ENCODE results near the gene MAGI2.

MAGI2 gene

GRCh38 chr7:78140109-78140508 is 1313.4 kb downstream of the MAGI2 start:
- H3K4me1 ChIP-seq (ENCODE audit: insufficient read depth, low read length, poor library complexity, severe bottlenecking), result no peaks in the 10 kb centered on the region
- H3K4me3 ChIP-seq (ENCODE audit: low read length, poor library complexity, severe bottlenecking), result no peak overlapping the region
- H3F3A ChIP-seq (ENCODE audit: low read depth), result no peaks in the 10 kb centered on the region
- no peak for TF ChIP-seq CTCF (conservative IDR thresholded peaks at IDR 0.05; ENCODE audit: low read length)
- no peak for TF ChIP-seq EZH2phosphoT487 (IDR thresholded peaks at IDR 0.05; ENCODE audit: borderline replicate concordance)
- H2AFZ ChIP-seq (ENCODE audit: low read length), result no peak overlapping the region
- H3K9ac ChIP-seq (ENCODE audit: low read depth, low read length, poor library complexity, severe bottlenecking), result no peak overlapping the region
- H3K9me3 ChIP-seq (ENCODE audit: insufficient read depth, low read depth, low read length), result no peaks in the 10 kb centered on the region
- no peaks in the 10 kb centered on the region for H4K20me1 ChIP-seq (ENCODE audit: insufficient read depth, low read length, poor library complexity, severe bottlenecking)
- no peak overlapping the region for H3K4me2 ChIP-seq (ENCODE audit: low read depth, low read length, poor library complexity, severe bottlenecking)
- no peaks in the 10 kb centered on the region for H3K9me2 ChIP-seq (replicated peaks; ENCODE audit: low read depth, low read length)
- H3K27me3 ChIP-seq (ENCODE audit: insufficient read depth, low read length, poor library complexity, severe bottlenecking), result no peaks in the 10 kb centered on the region
- H3K36me3 ChIP-seq (ENCODE audit: insufficient read depth, low read length), result no peaks in the 10 kb centered on the region
- no peaks in the 10 kb centered on the region for H3K79me2 ChIP-seq (ENCODE audit: insufficient read depth, low read length)

DNA sequence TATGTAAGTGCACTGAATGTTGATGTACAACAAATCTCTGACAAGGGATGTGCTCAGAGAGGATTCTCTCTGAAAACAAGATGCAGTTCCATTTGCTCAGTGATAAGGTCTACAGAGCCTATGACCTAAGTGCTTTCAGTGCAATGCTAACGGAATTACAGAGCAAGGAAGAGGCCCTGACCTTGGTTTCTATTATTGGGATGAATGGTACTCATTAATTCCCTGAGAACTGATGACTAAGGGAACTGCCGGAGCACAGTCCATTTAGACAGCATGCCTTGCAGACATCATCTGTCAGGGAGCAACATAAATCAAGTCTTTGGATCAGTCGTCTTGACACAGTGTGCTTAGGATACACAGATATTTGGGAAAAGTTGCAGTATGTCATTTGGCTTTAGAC is 1314.1 kb downstream of the MAGI2 start:
- TF ChIP-seq EZH2phosphoT487 (IDR thresholded peaks at IDR 0.05; ENCODE audit: borderline replicate concordance), result no peak
- no peak for TF ChIP-seq CTCF (conservative IDR thresholded peaks at IDR 0.05; ENCODE audit: low read length)
- no peak overlapping the region for H3K4me2 ChIP-seq (ENCODE audit: low read depth, low read length, poor library complexity, severe bottlenecking)
- H3K4me3 ChIP-seq (ENCODE audit: low read length, poor library complexity, severe bottlenecking), result no peak overlapping the region
- no peaks in the 10 kb centered on the region for H3K36me3 ChIP-seq (ENCODE audit: insufficient read depth, low read length)
- H4K20me1 ChIP-seq (ENCODE audit: insufficient read depth, low read length, poor library complexity, severe bottlenecking), result no peaks in the 10 kb centered on the region
- H2AFZ ChIP-seq (ENCODE audit: low read length), result no peak overlapping the region
- no peak overlapping the region for H3K9ac ChIP-seq (ENCODE audit: low read depth, low read length, poor library complexity, severe bottlenecking)
- H3K27me3 ChIP-seq (ENCODE audit: insufficient read depth, low read length, poor library complexity, severe bottlenecking), result no peaks in the 10 kb centered on the region
- H3K4me1 ChIP-seq (ENCODE audit: insufficient read depth, low read length, poor library complexity, severe bottlenecking), result no peaks in the 10 kb centered on the region
- no peaks in the 10 kb centered on the region for H3K79me2 ChIP-seq (ENCODE audit: insufficient read depth, low read length)
- no peaks in the 10 kb centered on the region for H3F3A ChIP-seq (ENCODE audit: low read depth)
- H3K9me3 ChIP-seq (ENCODE audit: insufficient read depth, low read depth, low read length), result no peaks in the 10 kb centered on the region
- no peaks in the 10 kb centered on the region for H3K9me2 ChIP-seq (replicated peaks; ENCODE audit: low read depth, low read length)

DNA sequence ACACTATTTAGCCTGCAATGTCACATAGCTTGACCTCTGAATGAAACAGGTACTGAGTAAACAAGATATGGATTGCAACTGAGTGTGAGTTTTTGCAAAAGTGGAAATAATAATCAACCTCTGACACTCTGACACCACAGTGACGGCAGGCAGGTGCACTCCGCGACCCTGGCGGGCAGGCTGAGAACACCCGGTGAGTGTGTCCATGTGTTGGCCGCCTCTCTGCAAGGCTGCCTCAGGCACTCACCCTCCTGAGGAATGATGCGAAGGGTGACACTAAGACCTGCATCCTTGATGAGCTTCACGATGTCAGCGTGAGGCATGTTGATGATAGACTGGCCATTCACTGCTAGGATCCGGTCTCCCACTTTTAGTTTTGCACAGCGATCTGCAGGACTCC is 1318.7 kb downstream of the MAGI2 start:
- H3K27me3 ChIP-seq (ENCODE audit: insufficient read depth, low read length, poor library complexity, severe bottlenecking), result no peaks in the 10 kb centered on the region
- no peaks in the 10 kb centered on the region for H4K20me1 ChIP-seq (ENCODE audit: insufficient read depth, low read length, poor library complexity, severe bottlenecking)
- TF ChIP-seq CTCF (conservative IDR thresholded peaks at IDR 0.05; ENCODE audit: low read length), result no peak
- no peak for TF ChIP-seq EZH2phosphoT487 (IDR thresholded peaks at IDR 0.05; ENCODE audit: borderline replicate concordance)
- no peak overlapping the region for H3K4me3 ChIP-seq (ENCODE audit: low read length, poor library complexity, severe bottlenecking)
- no peaks in the 10 kb centered on the region for H3K9me3 ChIP-seq (ENCODE audit: insufficient read depth, low read depth, low read length)
- H3K4me1 ChIP-seq (ENCODE audit: insufficient read depth, low read length, poor library complexity, severe bottlenecking), result no peaks in the 10 kb centered on the region
- H2AFZ ChIP-seq (ENCODE audit: low read length), result no peak overlapping the region
- no peaks in the 10 kb centered on the region for H3F3A ChIP-seq (ENCODE audit: low read depth)
- H3K36me3 ChIP-seq (ENCODE audit: insufficient read depth, low read length), result no peaks in the 10 kb centered on the region
- H3K9ac ChIP-seq (ENCODE audit: low read depth, low read length, poor library complexity, severe bottlenecking), result no peak overlapping the region
- H3K9me2 ChIP-seq (replicated peaks; ENCODE audit: low read depth, low read length), result no peaks in the 10 kb centered on the region
- no peak overlapping the region for H3K4me2 ChIP-seq (ENCODE audit: low read depth, low read length, poor library complexity, severe bottlenecking)
- no peaks in the 10 kb centered on the region for H3K79me2 ChIP-seq (ENCODE audit: insufficient read depth, low read length)

All from Loucy (cell line).